GM21576 (cell line): ENCODE results near the gene MARS1.

Experiments
- ATAC-seq: cut with Tn5 transposase; IDR thresholded peaks from one replicate; pipeline ENCODE4 v1.9.1; 2021; ENCODE audit warnings: mild to moderate bottlenecking, moderate library complexity; ENCODE audit not compliant: unreplicated experiment

Gene MARS1

DNA sequence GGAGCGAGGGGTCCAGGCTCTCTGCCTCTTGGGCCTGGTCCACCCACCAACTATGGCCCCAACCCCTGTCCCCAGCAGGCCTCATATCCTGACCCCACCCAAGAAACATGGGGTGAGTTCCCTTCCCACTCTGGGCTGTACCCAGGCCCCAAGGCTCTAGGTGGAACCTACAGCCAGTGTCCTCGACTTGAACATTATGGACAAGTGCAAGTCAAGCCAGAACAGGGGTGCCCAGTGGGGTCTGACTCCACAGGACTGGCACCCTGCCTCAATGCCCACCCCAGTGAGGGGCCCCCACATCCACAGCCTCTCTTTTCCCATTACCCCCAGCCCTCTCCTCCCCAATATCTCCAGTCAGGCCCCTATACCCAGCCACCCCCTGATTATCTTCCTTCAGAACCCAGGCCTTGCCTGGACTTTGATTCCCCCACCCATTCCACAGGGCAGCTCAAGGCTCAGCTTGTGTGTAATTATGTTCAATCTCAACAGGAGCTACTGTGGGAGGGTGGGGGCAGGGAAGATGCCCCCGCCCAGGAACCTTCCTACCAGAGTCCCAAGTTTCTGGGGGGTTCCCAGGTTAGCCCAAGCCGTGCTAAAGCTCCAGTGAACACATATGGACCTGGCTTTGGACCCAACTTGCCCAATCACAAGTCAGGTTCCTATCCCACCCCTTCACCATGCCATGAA lies 16.8 kb upstream of the MARS1 start:
- no peak for ATAC-seq

- ATAC-seq = no peak
Measured at GRCh38 chr12:57471661-57472060, 16.2 kb upstream of the MARS1 start.

DNA sequence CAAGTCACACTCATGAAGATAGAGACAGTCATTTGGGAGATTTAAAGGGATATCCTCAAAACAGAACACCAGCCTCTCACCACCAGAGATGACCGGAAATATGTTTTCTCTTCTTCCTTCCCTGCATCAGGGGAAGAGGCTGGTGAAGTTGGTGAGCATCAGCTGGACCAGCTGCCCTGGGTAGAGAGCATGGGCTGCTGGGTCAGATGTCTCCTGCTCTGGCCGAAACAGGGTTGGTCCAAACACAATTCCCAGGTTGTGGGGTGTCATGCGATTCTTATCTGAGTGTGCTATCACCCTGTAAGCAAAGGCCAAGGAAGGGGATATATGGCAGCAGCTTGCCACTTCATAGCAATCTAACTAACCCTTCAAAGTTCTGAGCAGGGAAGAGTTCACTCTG lies 15.5 kb upstream of the MARS1 start:
- ATAC-seq = no peak

- ATAC-seq = no peak
Measured at GRCh38 chr12:57473392-57473791, 14.5 kb upstream of the MARS1 start.

GRCh38 chr12:57473886-57474285 lies 14.0 kb upstream of the MARS1 start:
- ATAC-seq = no peak

GRCh38 chr12:57474430-57474829 lies 13.4 kb upstream of the MARS1 start:
- ATAC-seq = no peak

DNA sequence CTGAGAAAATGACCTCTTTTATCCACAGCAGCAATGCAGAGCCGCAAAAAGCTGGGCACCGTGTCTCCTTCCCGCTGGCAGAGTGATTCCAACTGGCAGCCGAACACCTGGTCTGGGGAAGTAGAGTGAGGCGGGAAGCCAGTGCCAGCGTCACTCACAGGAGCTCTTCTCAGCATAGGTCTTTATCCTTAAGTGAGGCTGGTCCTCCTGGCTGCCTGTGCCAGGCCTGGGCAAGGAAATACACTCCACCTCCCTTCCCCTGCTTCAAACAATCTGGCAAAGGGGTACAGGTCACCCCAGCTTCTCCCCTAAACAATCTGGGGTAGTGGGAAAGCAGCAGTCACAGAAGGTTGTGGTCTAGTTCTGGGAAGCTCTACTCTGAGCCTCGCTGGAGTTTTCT lies 13.0 kb upstream of the MARS1 start:
- no peak for ATAC-seq

DNA sequence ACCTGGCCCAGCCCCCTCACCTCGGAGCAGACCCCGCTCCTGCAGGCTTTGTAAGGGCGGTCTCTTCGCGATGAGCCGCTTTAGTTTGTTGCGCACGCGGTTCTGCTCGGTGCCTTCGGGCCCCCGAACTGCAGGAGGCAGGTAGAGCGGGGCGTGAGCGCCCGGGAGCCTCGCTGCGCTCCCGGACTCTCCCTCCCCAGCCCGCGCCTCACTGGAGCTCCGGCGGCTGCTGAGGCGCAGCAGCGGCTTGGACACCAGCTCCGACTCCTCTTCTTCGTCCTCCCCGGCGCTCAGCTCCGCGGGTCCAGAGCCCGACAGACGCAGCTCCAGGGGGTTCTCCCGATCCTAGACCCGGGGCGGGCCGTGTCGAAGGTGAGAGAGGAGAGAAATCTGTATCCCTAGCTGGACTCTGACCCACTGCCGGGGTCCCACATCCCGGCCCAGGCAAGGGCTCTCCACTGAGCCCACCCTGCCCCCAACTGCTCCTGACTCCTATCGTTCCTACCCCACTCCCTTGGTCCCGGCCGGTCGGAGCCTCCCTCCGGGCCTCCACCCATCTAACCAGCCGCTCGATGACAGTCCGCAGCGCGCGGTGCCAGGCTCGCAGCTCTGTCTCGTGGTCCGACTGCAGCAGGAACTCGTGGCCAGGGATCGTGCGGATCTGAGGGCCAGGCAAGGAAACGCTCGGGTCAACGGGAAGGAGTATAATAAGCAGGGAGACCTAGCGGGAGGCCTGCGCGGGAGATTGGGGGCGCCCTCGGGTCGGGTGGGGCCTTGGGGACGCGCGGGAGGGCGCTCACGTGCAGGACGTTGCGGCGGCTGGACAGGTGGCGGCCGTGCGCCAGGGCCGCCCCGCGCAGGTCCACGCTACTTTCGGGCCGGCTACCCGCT lies 12.4 kb upstream of the MARS1 start:
- ATAC-seq = no peak

- ATAC-seq = peak; percentile 34
Measured at GRCh38 chr12:57476162-57476992, 11.5 kb upstream of the MARS1 start.

- no peak for ATAC-seq
Measured at GRCh38 chr12:57476993-57477709, 10.7 kb upstream of the MARS1 start.

DNA sequence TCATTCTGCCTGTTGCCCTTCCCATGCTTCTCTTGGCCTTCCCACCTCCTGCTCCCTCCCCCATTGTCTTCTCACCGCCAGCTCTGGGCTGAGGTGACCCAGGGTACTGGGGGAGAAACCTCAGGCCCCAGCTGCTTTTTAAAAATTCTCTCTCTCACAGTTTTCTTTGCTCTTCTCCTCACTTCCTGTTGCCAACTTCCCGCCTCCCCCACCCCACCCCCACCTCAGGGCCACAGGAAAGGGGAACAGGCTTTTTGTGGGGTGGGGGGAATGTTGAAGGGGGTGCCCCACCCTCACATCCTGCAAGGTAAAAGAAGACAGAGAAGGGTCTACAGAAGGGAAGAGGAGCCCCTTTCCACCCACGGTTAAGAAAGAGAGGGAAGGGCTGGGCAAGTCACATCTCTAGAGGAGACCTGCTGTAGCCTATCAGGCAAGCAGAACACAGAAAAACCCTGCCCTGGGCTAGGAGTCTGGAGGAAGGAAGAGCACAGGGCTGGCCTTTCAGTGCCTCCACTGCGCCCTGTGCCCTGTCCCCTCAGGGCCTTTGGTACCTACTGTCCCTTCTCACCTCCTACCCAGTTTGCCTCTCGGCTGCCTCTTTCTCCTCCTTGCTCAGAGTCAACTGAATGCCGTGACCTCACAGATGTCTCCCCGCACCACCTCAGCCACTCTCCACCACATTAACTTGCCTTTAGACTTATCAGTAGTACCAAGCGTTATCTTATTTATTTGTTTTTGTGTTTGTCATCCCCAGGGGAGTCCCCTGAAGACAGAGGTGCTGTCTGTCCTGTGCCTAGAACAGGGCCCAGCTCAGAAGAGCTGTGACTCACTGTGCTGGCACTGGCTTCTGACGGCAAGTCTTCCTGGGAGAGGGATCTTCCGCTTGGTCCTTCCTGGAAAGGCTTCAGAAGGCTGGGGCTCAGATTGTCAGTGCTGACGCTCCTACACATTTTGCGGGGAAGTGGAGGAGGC lies 9.9 kb upstream of the MARS1 start:
- peak; percentile 43 for ATAC-seq

GRCh38 chr12:57479043-57479375 lies 8.9 kb upstream of the MARS1 start:
- ATAC-seq = no peak

DNA sequence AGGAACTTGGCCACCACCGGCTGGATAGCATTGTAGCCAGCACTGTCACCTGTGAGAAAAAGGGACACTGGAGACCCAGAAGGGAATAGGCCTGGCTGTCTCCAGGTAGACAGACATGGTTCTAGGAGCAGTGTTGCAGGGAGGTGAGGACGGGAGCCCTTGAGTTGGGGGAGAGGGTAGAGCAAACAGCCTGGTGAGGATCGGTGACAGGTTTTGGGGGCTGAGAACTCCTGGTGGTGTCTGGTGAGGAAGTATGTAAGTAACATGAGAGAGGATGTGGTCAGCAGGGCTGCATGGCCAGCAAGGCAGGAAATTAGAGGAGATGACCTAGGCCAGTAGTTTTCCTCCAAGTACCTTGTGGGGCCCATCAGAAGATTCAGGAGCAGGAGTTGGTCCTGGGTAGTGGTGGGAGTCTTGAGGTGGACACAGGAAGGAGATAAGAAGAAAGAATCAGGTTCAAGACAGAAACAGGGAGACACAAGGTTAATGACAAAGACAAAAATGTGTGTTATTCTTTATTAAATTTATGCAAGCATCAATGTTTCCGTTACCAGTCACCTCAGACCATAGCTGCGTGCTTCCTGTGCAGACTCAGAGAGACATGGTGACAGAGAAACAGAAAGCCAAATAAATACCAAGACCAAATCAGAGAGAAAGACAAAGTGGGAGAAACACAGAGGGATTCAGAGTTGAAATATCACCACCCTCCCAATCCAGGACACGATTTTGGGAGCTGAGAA lies 8.3 kb upstream of the MARS1 start, which contains the start of gene ARHGAP9:
ARHGAP9 (minus strand) TSS at position 491 of the 740 bp plus-strand sequence; CDS start at position 31, 460 bp downstream.
- ATAC-seq = no peak

DNA sequence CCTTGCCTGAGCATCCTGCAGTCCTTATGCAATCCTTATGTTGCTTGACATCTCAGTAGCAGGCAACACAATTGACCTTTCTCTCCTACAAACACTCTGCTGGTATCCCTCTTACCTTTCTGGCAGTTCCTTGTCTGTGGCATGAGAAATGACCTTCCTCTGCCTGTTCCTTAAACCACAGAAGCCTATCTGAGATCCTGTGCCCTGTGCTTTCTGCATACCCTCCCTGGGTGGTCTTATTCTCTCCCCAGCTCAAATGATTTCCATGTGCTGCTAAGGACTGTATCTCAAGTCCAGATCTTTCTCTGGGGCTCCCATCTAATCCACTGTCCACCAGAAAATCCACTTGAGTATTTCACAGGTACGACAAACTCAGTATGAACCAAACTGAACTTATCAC lies 6.2 kb upstream of the MARS1 start:
- ATAC-seq = no peak

DNA sequence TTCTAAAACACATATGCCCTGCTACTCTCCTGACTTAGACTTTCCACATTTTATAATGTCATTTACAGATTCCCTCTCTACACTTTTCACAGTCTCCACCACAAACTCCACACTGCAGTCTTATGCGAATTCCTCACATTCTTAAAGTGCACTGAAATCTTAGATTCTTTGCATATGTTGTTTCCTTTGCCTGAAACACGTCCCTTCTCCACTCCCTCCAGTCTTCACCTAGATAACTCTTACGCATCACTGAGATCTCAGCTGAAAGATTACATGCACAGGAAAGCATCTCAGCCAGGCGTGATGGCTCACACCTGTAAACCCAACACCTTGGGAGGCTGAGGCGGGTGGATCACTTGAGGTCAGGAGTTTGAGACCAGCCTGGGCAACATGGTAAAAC lies 4.4 kb upstream of the MARS1 start:
- ATAC-seq = no peak

GRCh38 chr12:57485695-57486094 lies 2.2 kb upstream of the MARS1 start:
- ATAC-seq = no peak

DNA sequence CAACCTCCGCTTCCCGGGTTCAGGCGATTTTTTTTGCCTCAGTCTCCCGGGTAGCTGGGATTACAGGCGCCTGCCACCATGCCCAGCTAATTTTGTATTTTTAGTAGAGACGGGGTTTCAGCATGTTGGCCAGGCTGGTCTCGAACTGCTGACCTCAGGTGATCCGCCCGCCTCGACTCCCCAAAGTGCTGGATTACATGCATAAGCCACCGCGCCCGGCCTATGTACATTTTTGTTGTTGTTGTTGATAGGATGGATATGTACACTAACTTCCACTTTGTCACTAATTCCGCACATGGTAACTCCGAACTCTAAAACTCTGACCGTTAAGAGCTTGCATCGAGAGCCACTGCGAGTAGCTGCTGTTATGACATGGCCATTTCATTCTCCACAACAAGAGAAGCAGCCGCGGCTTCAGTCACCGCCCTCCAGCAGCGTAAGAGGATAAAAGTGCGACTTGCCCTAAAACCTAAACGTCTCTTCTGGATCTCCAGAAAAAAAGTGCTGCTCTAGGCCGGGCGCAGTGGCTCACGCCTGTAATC lies 742 bp upstream of the MARS1 start:
- ATAC-seq = no peak

GRCh38 chr12:57488402-57489156 lies 711 bp downstream of the MARS1 start:
- ATAC-seq = no peak
